SK-N-SH (cell line): ENCODE data around the gene C12orf57.

ENCODE experiments used
- CHD2 ChIP-seq: fragments of 150-350 bp; IDR thresholded peaks from 2 replicates; pipeline ENCODE4 v1.6.1; 2018; ENCODE audit warnings: low read length; ENCODE audit not compliant: partially characterized antibody
- EP300 ChIP-seq, 2 experiments: IDR thresholded peaks; 2 replicates each; pipeline versions ENCODE4 v1.4.0 to v1.6.1; 2012; ENCODE audit warnings: borderline replicate concordance in 1 of 2, low read depth in 1 of 2, low read length in 1 of 2
- EZH2phosphoT487 ChIP-seq: fragments of 200-600 bp; sonication (generic); IDR thresholded peaks from 2 replicates; pipeline ENCODE4 v1.6.1; 2017; ENCODE audit warnings: low read depth, mixed run types, mild to moderate bottlenecking, antibody characterized with exemption, moderate library complexity, borderline replicate concordance
- GABPA ChIP-seq: IDR thresholded peaks from 2 replicates; pipeline ENCODE4 v1.4.0; 2012; ENCODE audit warnings: low read depth, mild to moderate bottlenecking
- GATA2 ChIP-seq: sonication (generic); formaldehyde crosslinking; IDR thresholded peaks from 2 replicates; pipeline ENCODE4 v1.5.0; 2020; ENCODE audit warnings: mild to moderate bottlenecking, missing genetic modification reagents
- JUND ChIP-seq: IDR thresholded peaks from 2 replicates; pipeline ENCODE4 v1.4.0; 2012
- MXI1 ChIP-seq: IDR thresholded peaks from 2 replicates; pipeline ENCODE4 v1.6.1; 2012; ENCODE audit warnings: mild to moderate bottlenecking, low read depth, low read length, improper control_type of control experiment
- POLR2AphosphoS5 ChIP-seq: IDR thresholded peaks from 2 replicates; pipeline ENCODE4 v1.6.1; 2012; ENCODE audit warnings: low read depth, low read length
- RAD21 ChIP-seq: IDR thresholded peaks from 2 replicates; pipeline ENCODE4 v1.6.1; 2012; ENCODE audit warnings: mild to moderate bottlenecking, low read length
- TEAD4 ChIP-seq: IDR thresholded peaks from 2 replicates; pipeline ENCODE4 v1.4.0; 2012; ENCODE audit warnings: mild to moderate bottlenecking, borderline replicate concordance; ENCODE audit not compliant: insufficient read depth
- TF ChIP-seq, protein P1 (sequence below): fragments of 200-600 bp; sonication (generic); IDR thresholded peaks from 2 replicates; pipeline ENCODE4 v1.6.1; 2017; ENCODE audit warnings: antibody characterized with exemption, mild to moderate bottlenecking, moderate library complexity

GRCh38 chr12:6935371-6936193 is 8.2 kb upstream of the C12orf57 start:
- TF ChIP-seq, protein P1, sequence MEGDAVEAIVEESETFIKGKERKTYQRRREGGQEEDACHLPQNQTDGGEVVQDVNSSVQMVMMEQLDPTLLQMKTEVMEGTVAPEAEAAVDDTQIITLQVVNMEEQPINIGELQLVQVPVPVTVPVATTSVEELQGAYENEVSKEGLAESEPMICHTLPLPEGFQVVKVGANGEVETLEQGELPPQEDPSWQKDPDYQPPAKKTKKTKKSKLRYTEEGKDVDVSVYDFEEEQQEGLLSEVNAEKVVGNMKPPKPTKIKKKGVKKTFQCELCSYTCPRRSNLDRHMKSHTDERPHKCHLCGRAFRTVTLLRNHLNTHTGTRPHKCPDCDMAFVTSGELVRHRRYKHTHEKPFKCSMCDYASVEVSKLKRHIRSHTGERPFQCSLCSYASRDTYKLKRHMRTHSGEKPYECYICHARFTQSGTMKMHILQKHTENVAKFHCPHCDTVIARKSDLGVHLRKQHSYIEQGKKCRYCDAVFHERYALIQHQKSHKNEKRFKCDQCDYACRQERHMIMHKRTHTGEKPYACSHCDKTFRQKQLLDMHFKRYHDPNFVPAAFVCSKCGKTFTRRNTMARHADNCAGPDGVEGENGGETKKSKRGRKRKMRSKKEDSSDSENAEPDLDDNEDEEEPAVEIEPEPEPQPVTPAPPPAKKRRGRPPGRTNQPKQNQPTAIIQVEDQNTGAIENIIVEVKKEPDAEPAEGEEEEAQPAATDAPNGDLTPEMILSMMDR = no peak
- TF ChIP-seq GABPA (no peak), EP300 (IDR thresholded peaks at IDR 0.05; ENCODE audit: borderline replicate concordance in 1 of 2, low read depth in 1 of 2, low read length in 1 of 2) (no peak), CHD2 (no peak), POLR2AphosphoS5 (no peak), GATA2 (no peak), RAD21 (no peak), MXI1 (no peak), JUND (no peak), TEAD4 (no peak), EZH2phosphoT487 (no peak)
